ENCODE data around the gene B4GALT3. TPM values are rescaled to one million over a fixed set of nuclear protein-coding genes. Genes with fewer than 3 reads are reported as not detected.

B4GALT3 gene
- total and polyA plus RNA-seq, 5 donors: 16.0 to 21.0 (median 19.6) TPM

- Histone ChIP-seq H3K27me3 (ENCODE audit: control insufficient read depth, insufficient read depth) (no peaks in the 10 kb centered on the region), H3K4me3 (ENCODE audit: low read length) (no peak overlapping the region), H3K4me1 (ENCODE audit: control insufficient read depth, insufficient read depth, low read length) (no peaks in the 10 kb centered on the region), H3K27ac (ENCODE audit: low read length) (no peak overlapping the region), H3K9me3 (ENCODE audit: control insufficient read depth, low read length) (no peaks in the 10 kb centered on the region)
- DNase-seq (peak in 1 of 3 donors; percentile 6), ATAC-seq (no peak)
- intact Hi-C loops (cut with DNase I): loop anchor here in 3 of 4 donors (10.0 kb wide), 3 partner anchors 64 to 144 kb away; partner anchors contain the start of gene USF1 (in 1 of the 3)
- WGBS: 62% methylated on average over 1 of the region's 1 CpG
These were observed 38.9 kb downstream of the B4GALT3 start for GRCh38 chr1:161138431-161138830.

GRCh38 chr1:161137881-161138280, 39.4 kb downstream of the B4GALT3 start:
- DNase-seq: peak in 1 of 3 donors; percentile 9
- no peak overlapping the region for H3K27ac ChIP-seq (ENCODE audit: low read length)

DNA sequence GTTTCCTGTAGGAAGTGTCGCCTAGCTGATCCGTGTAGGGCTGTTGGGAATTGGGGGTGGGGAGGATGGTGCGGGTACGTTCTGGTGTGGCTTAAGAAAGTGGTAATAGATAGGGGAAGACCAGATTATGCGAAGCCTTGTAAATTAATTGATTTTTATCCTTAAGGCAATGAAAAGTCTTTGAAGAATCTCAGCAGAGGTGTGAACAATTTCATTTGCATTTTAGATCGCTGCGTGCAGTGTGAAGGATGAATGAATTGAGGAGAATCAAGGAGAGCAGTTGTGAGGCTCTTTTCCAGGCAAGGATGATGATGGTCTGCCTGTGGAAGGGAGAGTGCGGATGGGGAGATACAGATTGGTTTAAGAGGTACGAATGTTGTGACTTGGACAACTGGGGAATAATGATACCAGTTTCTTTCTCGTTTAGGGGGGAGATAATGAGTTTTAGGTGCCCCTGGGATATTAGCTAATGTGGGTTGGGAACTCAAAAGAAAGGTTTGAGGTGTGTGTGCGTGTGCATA, 44.0 kb downstream of the B4GALT3 start:
- ATAC-seq (no peak), DNase-seq (no peak)
- no peaks in the 10 kb centered on the region for H3K4me1 ChIP-seq (ENCODE audit: control insufficient read depth, insufficient read depth, low read length)
- H3K27ac ChIP-seq (ENCODE audit: low read length): peak overlapping the region; percentile 98
- H3K4me3 ChIP-seq (ENCODE audit: low read length): peak overlapping the region; percentile 86
- intact Hi-C loops (cut with DNase I): loop anchor here in 3 of 4 donors (10.0 kb wide), 3 partner anchors 58 to 138 kb away; partner anchors contain the start of gene USF1 (in 1 of the 3)
- no peaks in the 10 kb centered on the region for H3K9me3 ChIP-seq (ENCODE audit: control insufficient read depth, low read length)
- WGBS: 6% methylated on average over 11 of the region's 11 CpGs
- no peaks in the 10 kb centered on the region for H3K27me3 ChIP-seq (ENCODE audit: control insufficient read depth, insufficient read depth)

More at GRCh38 chr1:161137881-161138280, 39.4 kb downstream of the B4GALT3 start:
- Histone ChIP-seq H3K27me3 (ENCODE audit: control insufficient read depth, insufficient read depth) (no peaks in the 10 kb centered on the region), H3K9me3 (ENCODE audit: control insufficient read depth, low read length) (no peaks in the 10 kb centered on the region), H3K4me1 (ENCODE audit: control insufficient read depth, insufficient read depth, low read length) (no peaks in the 10 kb centered on the region), H3K4me3 (ENCODE audit: low read length) (no peak overlapping the region)
- WGBS: 56% methylated on average over 3 of the region's 3 CpGs
- intact Hi-C loops (cut with DNase I): loop anchor here in 3 of 4 donors (10.0 kb wide), 3 partner anchors 63 to 143 kb away; partner anchors contain the start of gene USF1 (in 1 of the 3)
- ATAC-seq: no peak

- Histone ChIP-seq H3K27ac (ENCODE audit: low read length) (peak within 1 kb of the TSS; percentile 98), H3K4me3 (ENCODE audit: low read length) (peak within 1 kb of the TSS; percentile 86), H3K4me1 (ENCODE audit: control insufficient read depth, insufficient read depth, low read length) (no peaks in the 10 kb centered on the region), H3K9me3 (ENCODE audit: control insufficient read depth, low read length) (no peaks in the 10 kb centered on the region), H3K27me3 (ENCODE audit: control insufficient read depth, insufficient read depth) (no peaks in the 10 kb centered on the region)
- intact Hi-C loops (cut with DNase I): loop anchor here in 3 of 4 donors (10.0 kb wide), 3 partner anchors 58 to 138 kb away; partner anchors contain the start of gene USF1 (in 1 of the 3)
- peak; percentile 95 to 98 (median 96) for DNase-seq
- peak; percentile 95 to 96 for ATAC-seq
- under 1% methylated on average over 68 of the region's 68 CpGs for WGBS
These were observed 44.7 kb downstream of the B4GALT3 start, which contains the start of gene DEDD for GRCh38 chr1:161132410-161133219. Gene DEDD, minus strand, starts transcription at chr1:161132667. Its CDS starts 8,205 bp downstream, at chr1:161124462.

GRCh38 chr1:161131523-161132409, 45.5 kb downstream of the B4GALT3 start:
- H3K9me3 ChIP-seq (ENCODE audit: control insufficient read depth, low read length): no peaks in the 10 kb centered on the region
- WGBS: 2% methylated on average over 22 of the region's 22 CpGs
- H3K27ac ChIP-seq (ENCODE audit: low read length): peak overlapping the region; percentile 98
- peak; percentile 20 to 24 for ATAC-seq
- no peaks in the 10 kb centered on the region for H3K4me1 ChIP-seq (ENCODE audit: control insufficient read depth, insufficient read depth, low read length)
- intact Hi-C loops (cut with DNase I): loop anchor here in 3 of 4 donors (10.0 kb wide), 3 partner anchors 57 to 137 kb away; partner anchors contain the start of gene USF1 (in 1 of the 3)
- H3K27me3 ChIP-seq (ENCODE audit: control insufficient read depth, insufficient read depth): no peaks in the 10 kb centered on the region
- no peak for DNase-seq
- peak overlapping the region; percentile 86 for H3K4me3 ChIP-seq (ENCODE audit: low read length)

DNA sequence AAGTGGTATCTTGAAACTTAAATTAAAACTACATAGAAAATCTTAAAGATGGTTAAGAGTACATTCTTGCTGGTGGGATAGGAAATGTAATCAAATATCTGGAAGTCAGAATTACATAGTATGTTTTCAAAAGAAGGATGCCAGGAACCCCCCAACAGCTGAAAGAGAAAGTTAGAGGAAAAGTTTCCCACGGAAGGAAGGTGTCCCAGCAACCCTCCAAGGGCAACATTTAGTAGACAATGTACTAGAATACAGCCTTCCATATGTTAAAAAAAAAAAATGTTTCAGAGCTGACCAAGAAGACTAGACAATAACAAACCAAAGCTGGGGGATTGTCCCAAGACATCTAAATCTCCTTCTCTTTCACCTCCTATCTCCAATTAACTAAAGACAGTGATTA, 47.0 kb downstream of the B4GALT3 start:
- no peak overlapping the region for H3K27ac ChIP-seq (ENCODE audit: low read length)
- DNase-seq: no peak
- intact Hi-C loops (cut with DNase I): loop anchor here in 3 of 4 donors (10.0 kb wide), 3 partner anchors 55 to 135 kb away; partner anchors contain the start of gene USF1 (in 1 of the 3)
- 35% methylated on average over 1 of the region's 1 CpG for WGBS
- no peaks in the 10 kb centered on the region for H3K27me3 ChIP-seq (ENCODE audit: control insufficient read depth, insufficient read depth)
- H3K4me3 ChIP-seq (ENCODE audit: low read length): no peak overlapping the region
- no peaks in the 10 kb centered on the region for H3K4me1 ChIP-seq (ENCODE audit: control insufficient read depth, insufficient read depth, low read length)
- no peaks in the 10 kb centered on the region for H3K9me3 ChIP-seq (ENCODE audit: control insufficient read depth, low read length)
- no peak for ATAC-seq

GRCh38 chr1:161128591-161129420, 48.5 kb downstream of the B4GALT3 start:
- no peak for ATAC-seq
- 86% methylated on average over 4 of the region's 4 CpGs for WGBS
- DNase-seq: no peak
- H3K4me1 ChIP-seq (ENCODE audit: control insufficient read depth, insufficient read depth, low read length): no peaks in the 10 kb centered on the region
- H3K4me3 ChIP-seq (ENCODE audit: low read length): no peak overlapping the region
- intact Hi-C loops (cut with DNase I): no loop called here
- H3K27ac ChIP-seq (ENCODE audit: low read length): no peak overlapping the region
- no peaks in the 10 kb centered on the region for H3K27me3 ChIP-seq (ENCODE audit: control insufficient read depth, insufficient read depth)
- no peaks in the 10 kb centered on the region for H3K9me3 ChIP-seq (ENCODE audit: control insufficient read depth, low read length)

DNA sequence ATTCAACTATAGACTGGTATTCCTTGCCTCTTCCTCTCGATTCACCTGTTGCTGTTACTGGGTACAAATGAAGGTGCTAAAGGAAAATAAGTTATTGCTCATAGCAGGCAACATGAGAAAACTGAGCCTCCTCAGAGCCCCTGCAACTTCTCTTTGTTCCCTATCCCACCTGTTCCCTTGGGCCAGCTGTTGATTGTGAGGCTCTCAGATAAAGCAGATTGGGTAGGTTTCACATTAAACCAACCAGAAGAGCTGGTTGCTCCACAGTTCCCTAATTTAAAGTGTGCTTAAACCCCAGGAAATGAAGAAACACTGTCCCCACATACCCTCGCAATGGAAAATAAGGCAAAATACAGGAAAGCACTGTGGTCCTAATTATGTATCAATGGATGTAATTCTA, 49.7 kb downstream of the B4GALT3 start:
- no peak overlapping the region for H3K27ac ChIP-seq (ENCODE audit: low read length)
- H3K9me3 ChIP-seq (ENCODE audit: control insufficient read depth, low read length): no peaks in the 10 kb centered on the region
- WGBS: 84% methylated on average over 2 of the region's 2 CpGs
- intact Hi-C loops (cut with DNase I): no loop called here
- no peaks in the 10 kb centered on the region for H3K27me3 ChIP-seq (ENCODE audit: control insufficient read depth, insufficient read depth)
- H3K4me3 ChIP-seq (ENCODE audit: low read length): no peak overlapping the region
- DNase-seq (no peak), ATAC-seq (no peak)
- no peaks in the 10 kb centered on the region for H3K4me1 ChIP-seq (ENCODE audit: control insufficient read depth, insufficient read depth, low read length)

GRCh38 chr1:161122967-161123366, 54.3 kb downstream of the B4GALT3 start:
- H3K9me3 ChIP-seq (ENCODE audit: control insufficient read depth, low read length): no peaks in the 10 kb centered on the region
- no peak overlapping the region for H3K27ac ChIP-seq (ENCODE audit: low read length)
- no peak overlapping the region for H3K4me3 ChIP-seq (ENCODE audit: low read length)
- H3K27me3 ChIP-seq (ENCODE audit: control insufficient read depth, insufficient read depth): no peaks in the 10 kb centered on the region
- peaks cover 8% of the 10 kb centered on the region for H3K4me1 ChIP-seq (ENCODE audit: control insufficient read depth, insufficient read depth, low read length)
- intact Hi-C loops (cut with DNase I): no loop called here
- WGBS: 87% methylated on average over 6 of the region's 6 CpGs
- no peak for DNase-seq
- no peak for ATAC-seq

GRCh38 chr1:161121834-161122233, 55.5 kb downstream of the B4GALT3 start:
- 70% methylated on average over 4 of the region's 4 CpGs for WGBS
- Histone ChIP-seq H3K4me1 (ENCODE audit: control insufficient read depth, insufficient read depth, low read length) (peaks cover 8% of the 10 kb centered on the region), H3K27ac (ENCODE audit: low read length) (no peak overlapping the region), H3K9me3 (ENCODE audit: control insufficient read depth, low read length) (no peaks in the 10 kb centered on the region), H3K27me3 (ENCODE audit: control insufficient read depth, insufficient read depth) (no peaks in the 10 kb centered on the region), H3K4me3 (ENCODE audit: low read length) (no peak overlapping the region)
- no peak for DNase-seq
- ATAC-seq: no peak
- intact Hi-C loops (cut with DNase I): no loop called here
